K562 (cell line): ENCODE measurements around the gene ARMH1. TPM values are rescaled to one million over a fixed set of nuclear protein-coding genes. Genes with fewer than 3 reads are reported as not detected.

ENCODE experiments used
- ARNT ChIP-seq, 2 experiments: fragments of 450-650 bp; IDR thresholded peaks; 2 replicates each; pipeline ENCODE4 v1.6.1; 2016; ENCODE audit warnings: mild to moderate bottlenecking in 1 of 2
- GATAD2B ChIP-seq: fragments of 450-650 bp; IDR thresholded peaks from 2 replicates; pipeline ENCODE4 v1.6.1; 2017; ENCODE audit warnings: mild to moderate bottlenecking, borderline replicate concordance
- HDAC6 ChIP-seq: IDR thresholded peaks from 2 replicates; pipeline ENCODE4 v1.6.1; 2012; ENCODE audit warnings: low read depth, mild to moderate bottlenecking, control low read depth, inconsistent platforms, low read length, moderate library complexity
- HDGF ChIP-seq: fragments of 450-650 bp; IDR thresholded peaks from 2 replicates; pipeline ENCODE4 v1.6.1; 2016
- JUN ChIP-seq, 2 experiments: sonication (generic) in 1 of 2; formaldehyde crosslinking in 1 of 2; IDR thresholded peaks; 2 replicates each; pipeline versions ENCODE4 v1.6.1 to v1.8.0; 2012 to 2022; ENCODE audit warnings: borderline replicate concordance in 2 of 2, mild to moderate bottlenecking in 2 of 2, improper control_type of control experiment in 1 of 2, low read depth in 1 of 2, low read length in 1 of 2, missing genetic modification reagents in 1 of 2
- NCOA4 ChIP-seq: fragments of 450-650 bp; IDR thresholded peaks from 2 replicates; pipeline ENCODE4 v1.6.1; 2018; ENCODE audit warnings: mild to moderate bottlenecking; ENCODE audit not compliant: partially characterized antibody
- NEUROD1 ChIP-seq: fragments of 150-350 bp; IDR thresholded peaks from 2 replicates; pipeline ENCODE4 v1.6.1; 2014; ENCODE audit warnings: borderline replicate concordance, low read length, low read depth; ENCODE audit not compliant: partially characterized antibody
- SIN3B ChIP-seq: fragments of 450-650 bp; IDR thresholded peaks from 2 replicates; pipeline ENCODE4 v1.6.1; 2017; ENCODE audit warnings: low read depth, mild to moderate bottlenecking, moderate library complexity
- SMC3 ChIP-seq: conservative IDR thresholded peaks from 2 replicates; pipeline ENCODE4 v1.6.1; 2011; ENCODE audit warnings: low read depth, low read length, improper control_type of control experiment; ENCODE audit not compliant: insufficient read depth
- SPI1 ChIP-seq: IDR thresholded peaks from 2 replicates; pipeline ENCODE4 v1.6.1; 2011; ENCODE audit warnings: low read depth, low read length, control low read depth, borderline replicate concordance
- TAF15 ChIP-seq: fragments of 200-400 bp; formaldehyde crosslinking; IDR thresholded peaks from 2 replicates; pipeline ENCODE4 v1.6.1; 2017; ENCODE audit warnings: mild to moderate bottlenecking, low read depth, low read length, moderate library complexity
- ZBTB12 ChIP-seq: fragments of 250-450 bp; sonication (Bioruptor Pico); IDR thresholded peaks from 2 replicates; pipeline ENCODE4 v1.4.0; 2020
- ZFP91 ChIP-seq: sonication (generic); formaldehyde crosslinking; IDR thresholded peaks from 2 replicates; pipeline ENCODE4 v1.8.0; 2022; ENCODE audit warnings: mild to moderate bottlenecking, missing genetic modification reagents
- ZNF830 ChIP-seq: fragments of 250-450 bp; sonication (Bioruptor Pico); IDR thresholded peaks from 2 replicates; pipeline ENCODE4 v1.5.0; 2021; ENCODE audit warnings: mild to moderate bottlenecking
- polyA plus RNA-seq, 8 experiments: library from polyadenylated mRNA; depleted of rRNA in 4 of 8; stranded (reverse) in 5 of 8; unstranded in 3 of 8; fragments of >200 nt; fragmentation: Nextera tagmentation in 2 of 8; fragmentation: Illumina TruSeq in 1 of 8; extraction: Ambion mirVana in 2 of 8; extraction: Trizol in 1 of 8; gene quantifications; 2 replicates each; pipeline versions ENCODE4 v1.2.1 to v1.2.3, GENCODE V29; 2011 to 2014; ENCODE audit warnings: inconsistent platforms in 1 of 8, missing spikeins in 1 of 8
- total RNA-seq, 7 experiments: library from RNA; depleted of rRNA in 6 of 7; stranded (reverse); fragments of >200 nt in 6 of 7; fragmentation: Illumina TruSeq in 2 of 7; extraction: Trizol in 2 of 7; gene quantifications; 2 replicates each; pipeline versions ENCODE4 v1.2.1 to v1.2.3, GENCODE V29; 2011 to 2021; ENCODE audit warnings: low replicate concordance in 1 of 7
- TF ChIP-seq, protein P1 (sequence below): fragments of 450-650 bp; formaldehyde crosslinking; conservative IDR thresholded peaks from 2 replicates; pipeline ENCODE4 v1.4.0; 2022; ENCODE audit warnings: mild to moderate bottlenecking, missing genetic modification characterization
- TF ChIP-seq, protein P2 (sequence below): sonication (generic); formaldehyde crosslinking; IDR thresholded peaks from 2 replicates; pipeline ENCODE4 v1.8.0; 2022; ENCODE audit warnings: missing genetic modification reagents, mild to moderate bottlenecking, borderline replicate concordance
- TF ChIP-seq, protein P3 (sequence below): fragments of 250-450 bp; sonication (Bioruptor Pico); IDR thresholded peaks from 2 replicates; pipeline ENCODE4 v1.9.0; 2021; ENCODE audit warnings: mild to moderate bottlenecking, inconsistent platforms

ARMH1 gene
- total and polyA plus RNA-seq, 9 of the 15 experiments (the other 6 are each of a cell fraction or from before 2014, with no cell fraction given) = 0.41 TPM; not detected in 8

GRCh38 chr1:44721485-44722361 lies 47.2 kb downstream of the ARMH1 start (continued):
- TF ChIP-seq HDGF (0 out of 2 replicates have a peak, but pooled peaks have one; percentile 69), ZFP91 (CRISPR knock-in tag) (peak; percentile 87), TAF15 (0 out of 2 replicates have a peak, but pooled peaks have one; percentile 78), GATAD2B (peak; percentile 73), ZBTB12 (CRISPR knock-in tag) (peak; percentile 72), JUN (IDR thresholded peaks at IDR 0.05; ENCODE audit: borderline replicate concordance, low read depth, low read length) (peak; percentile 74; the same call in 1 of the 2 replicates), JUN (CRISPR knock-in tag; IDR thresholded peaks at IDR 0.05; ENCODE audit: borderline replicate concordance) (peak; percentile 80; the same call in 1 of the 2 replicates), ARNT (IDR thresholded peaks at IDR 0.05) (peak; percentile 99), SMC3 (no peak; the same call in 1 of the 2 replicates), SIN3B (0 out of 2 replicates have a peak, but pooled peaks have one; percentile 13), NCOA4 (peak; percentile 99), SPI1 (peak; percentile 67), HDAC6 (peak; percentile 100), NEUROD1 (peak; percentile 82), ZNF830 (CRISPR knock-in tag) (peak; percentile 100)
- TF ChIP-seq, protein P1, sequence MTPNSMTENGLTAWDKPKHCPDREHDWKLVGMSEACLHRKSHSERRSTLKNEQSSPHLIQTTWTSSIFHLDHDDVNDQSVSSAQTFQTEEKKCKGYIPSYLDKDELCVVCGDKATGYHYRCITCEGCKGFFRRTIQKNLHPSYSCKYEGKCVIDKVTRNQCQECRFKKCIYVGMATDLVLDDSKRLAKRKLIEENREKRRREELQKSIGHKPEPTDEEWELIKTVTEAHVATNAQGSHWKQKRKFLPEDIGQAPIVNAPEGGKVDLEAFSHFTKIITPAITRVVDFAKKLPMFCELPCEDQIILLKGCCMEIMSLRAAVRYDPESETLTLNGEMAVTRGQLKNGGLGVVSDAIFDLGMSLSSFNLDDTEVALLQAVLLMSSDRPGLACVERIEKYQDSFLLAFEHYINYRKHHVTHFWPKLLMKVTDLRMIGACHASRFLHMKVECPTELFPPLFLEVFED (CRISPR knock-in tag) = peak; percentile 100
- TF ChIP-seq, protein P2, sequence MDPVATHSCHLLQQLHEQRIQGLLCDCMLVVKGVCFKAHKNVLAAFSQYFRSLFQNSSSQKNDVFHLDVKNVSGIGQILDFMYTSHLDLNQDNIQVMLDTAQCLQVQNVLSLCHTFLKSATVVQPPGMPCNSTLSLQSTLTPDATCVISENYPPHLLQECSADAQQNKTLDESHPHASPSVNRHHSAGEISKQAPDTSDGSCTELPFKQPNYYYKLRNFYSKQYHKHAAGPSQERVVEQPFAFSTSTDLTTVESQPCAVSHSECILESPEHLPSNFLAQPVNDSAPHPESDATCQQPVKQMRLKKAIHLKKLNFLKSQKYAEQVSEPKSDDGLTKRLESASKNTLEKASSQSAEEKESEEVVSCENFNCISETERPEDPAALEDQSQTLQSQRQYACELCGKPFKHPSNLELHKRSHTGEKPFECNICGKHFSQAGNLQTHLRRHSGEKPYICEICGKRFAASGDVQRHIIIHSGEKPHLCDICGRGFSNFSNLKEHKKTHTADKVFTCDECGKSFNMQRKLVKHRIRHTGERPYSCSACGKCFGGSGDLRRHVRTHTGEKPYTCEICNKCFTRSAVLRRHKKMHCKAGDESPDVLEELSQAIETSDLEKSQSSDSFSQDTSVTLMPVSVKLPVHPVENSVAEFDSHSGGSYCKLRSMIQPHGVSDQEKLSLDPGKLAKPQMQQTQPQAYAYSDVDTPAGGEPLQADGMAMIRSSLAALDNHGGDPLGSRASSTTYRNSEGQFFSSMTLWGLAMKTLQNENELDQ (CRISPR knock-in tag) = peak; percentile 98
- TF ChIP-seq, protein P3, sequence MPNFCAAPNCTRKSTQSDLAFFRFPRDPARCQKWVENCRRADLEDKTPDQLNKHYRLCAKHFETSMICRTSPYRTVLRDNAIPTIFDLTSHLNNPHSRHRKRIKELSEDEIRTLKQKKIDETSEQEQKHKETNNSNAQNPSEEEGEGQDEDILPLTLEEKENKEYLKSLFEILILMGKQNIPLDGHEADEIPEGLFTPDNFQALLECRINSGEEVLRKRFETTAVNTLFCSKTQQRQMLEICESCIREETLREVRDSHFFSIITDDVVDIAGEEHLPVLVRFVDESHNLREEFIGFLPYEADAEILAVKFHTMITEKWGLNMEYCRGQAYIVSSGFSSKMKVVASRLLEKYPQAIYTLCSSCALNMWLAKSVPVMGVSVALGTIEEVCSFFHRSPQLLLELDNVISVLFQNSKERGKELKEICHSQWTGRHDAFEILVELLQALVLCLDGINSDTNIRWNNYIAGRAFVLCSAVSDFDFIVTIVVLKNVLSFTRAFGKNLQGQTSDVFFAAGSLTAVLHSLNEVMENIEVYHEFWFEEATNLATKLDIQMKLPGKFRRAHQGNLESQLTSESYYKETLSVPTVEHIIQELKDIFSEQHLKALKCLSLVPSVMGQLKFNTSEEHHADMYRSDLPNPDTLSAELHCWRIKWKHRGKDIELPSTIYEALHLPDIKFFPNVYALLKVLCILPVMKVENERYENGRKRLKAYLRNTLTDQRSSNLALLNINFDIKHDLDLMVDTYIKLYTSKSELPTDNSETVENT (CRISPR knock-in tag) = peak; percentile 99
